Ovary (tissue), 3 donors: Measurements from ENCODE around the gene AMTN.

Experiments
- CTCF ChIP-seq, 3 donors: fragments of 450-650 bp in 2 of 3; fragments of 200-600 bp in 1 of 3; IDR thresholded peaks; one replicate each; pipeline versions ENCODE4 v1.5.1 to v1.8.0; 2016 to 2022; ENCODE audit warnings: antibody characterized with exemption in 3 of 3, mild to moderate bottlenecking in 1 of 3
- POLR2A ChIP-seq: fragments of 450-650 bp; IDR thresholded peaks from one replicate; pipeline ENCODE4 v1.6.1; 2017; ENCODE audit warnings: antibody characterized with exemption, mild to moderate bottlenecking, moderate library complexity
- donor health status: DM: no; HTN: no; CAD: no.

GRCh38 chr4:70530997-70531396 lies 12.6 kb downstream of the AMTN start:
- TF ChIP-seq CTCF (IDR thresholded peaks at IDR 0.05) (no peak), POLR2A (no peak)
